Osteocyte (in vitro differentiated cells): ENCODE results near the gene CDKN1C. TPM values are rescaled to one million over a fixed set of nuclear protein-coding genes. Genes with fewer than 3 reads are reported as not detected.

ENCODE experiments used
- DNase-seq: peaks from one replicate; pipeline ENCODE4 v3.0.0; 2021; ENCODE audit warnings: mixed read lengths; ENCODE audit not compliant: unreplicated experiment; ENCODE audit errors: extremely low spot score
- H3K27ac Mint-ChIP-seq: one replicate; pipeline ENCODE4 v1.8.0; 2021; ENCODE audit warnings: mild to moderate bottlenecking, mixed read lengths; ENCODE audit not compliant: unreplicated experiment
- H3K27me3 Mint-ChIP-seq: one replicate; pipeline ENCODE4 v1.8.0; 2021; ENCODE audit warnings: mixed read lengths; ENCODE audit not compliant: unreplicated experiment
- H3K36me3 Mint-ChIP-seq: one replicate; pipeline ENCODE4 v1.8.0; 2021; ENCODE audit warnings: mixed read lengths; ENCODE audit not compliant: unreplicated experiment
- H3K4me1 Mint-ChIP-seq: one replicate; pipeline ENCODE4 v1.8.0; 2021; ENCODE audit warnings: mixed read lengths; ENCODE audit not compliant: unreplicated experiment
- H3K4me3 Mint-ChIP-seq: one replicate; pipeline ENCODE4 v1.8.0; 2021; ENCODE audit warnings: mild to moderate bottlenecking, moderate library complexity, mixed read lengths; ENCODE audit not compliant: unreplicated experiment
- H3K9me3 Mint-ChIP-seq: one replicate; pipeline ENCODE4 v1.8.0; 2021; ENCODE audit warnings: mixed read lengths; ENCODE audit not compliant: unreplicated experiment
- CTCF ChIP-seq: fragments of 200-600 bp; sonication (generic); IDR thresholded peaks from 2 replicates; pipeline ENCODE4 v1.5.0; 2021; ENCODE audit warnings: antibody characterized with exemption, mild to moderate bottlenecking, moderate library complexity
- total RNA-seq: library from RNA; stranded (reverse); gene quantifications from 2 replicates; pipeline ENCODE4 v1.2.1, GENCODE V29; 2021

CDKN1C gene
- total RNA-seq, 1 donor from 2014 or later = 19.2 TPM

GRCh38 chr11:2926611-2927051 lies 41.1 kb upstream of the CDKN1C start:
- Mint-ChIP-seq H3K27me3 (no peaks in the 10 kb centered on the region), H3K9me3 (no peaks in the 10 kb centered on the region), H3K4me3 (peak overlapping the region; percentile 32), H3K36me3 (no peaks in the 10 kb centered on the region), H3K4me1 (peaks cover 53% of the 10 kb centered on the region), H3K27ac (peak overlapping the region; percentile 57)
- DNase-seq = no peak
- TF ChIP-seq CTCF = no peak

- Mint-ChIP-seq H3K9me3 (no peaks in the 10 kb centered on the region), H3K27me3 (no peaks in the 10 kb centered on the region), H3K27ac (peak overlapping the region; percentile 65), H3K4me3 (no peak overlapping the region), H3K4me1 (peaks cover 46% of the 10 kb centered on the region), H3K36me3 (no peaks in the 10 kb centered on the region)
- TF ChIP-seq CTCF = no peak
- DNase-seq = no peak
These were observed 39.5 kb upstream of the CDKN1C start for GRCh38 chr11:2924821-2925675.

- H3K27ac Mint-ChIP-seq = peak overlapping the region; percentile 65
- no peak for DNase-seq
These were observed 38.8 kb upstream of the CDKN1C start for GRCh38 chr11:2924381-2924780.

GRCh38 chr11:2923446-2924375 lies 38.1 kb upstream of the CDKN1C start:
- H3K4me1 Mint-ChIP-seq = peaks cover 43% of the 10 kb centered on the region
- H3K36me3 Mint-ChIP-seq = no peaks in the 10 kb centered on the region
- peak overlapping the region; percentile 65 for H3K27ac Mint-ChIP-seq
- no peaks in the 10 kb centered on the region for H3K9me3 Mint-ChIP-seq
- DNase-seq = no peak
- no peak overlapping the region for H3K4me3 Mint-ChIP-seq
- TF ChIP-seq CTCF = no peak
- H3K27me3 Mint-ChIP-seq = no peaks in the 10 kb centered on the region

More at GRCh38 chr11:2924381-2924780, 38.8 kb upstream of the CDKN1C start:
- H3K4me3 Mint-ChIP-seq = no peak overlapping the region
- no peak for TF ChIP-seq CTCF
- no peaks in the 10 kb centered on the region for H3K36me3 Mint-ChIP-seq
- no peaks in the 10 kb centered on the region for H3K9me3 Mint-ChIP-seq
- H3K4me1 Mint-ChIP-seq = peaks cover 43% of the 10 kb centered on the region
- H3K27me3 Mint-ChIP-seq = no peaks in the 10 kb centered on the region
